ENCODE measurements around the gene VENTX.

VENTX gene

GRCh38 chr10:133286366-133286765 lies 48.7 kb downstream of the VENTX start:
- no peak for DNase-seq
- Histone ChIP-seq H3K27me3 (replicated peaks; ENCODE audit: control insufficient read depth, insufficient read depth, low read length, poor library complexity, severe bottlenecking) (no peaks in the 10 kb centered on the region), H3K4me1 (ENCODE audit: control insufficient read depth, insufficient read depth, low read length, poor library complexity, severe bottlenecking) (no peaks in the 10 kb centered on the region), H3K27ac (ENCODE audit: insufficient read depth, low read length, poor library complexity, severe bottlenecking) (no peak overlapping the region), H3K4me3 (ENCODE audit: insufficient read depth, low read depth, low read length, poor library complexity, severe bottlenecking) (no peak overlapping the region), H3K36me3 (ENCODE audit: control insufficient read depth, insufficient read depth, low read length) (peaks cover 79% of the 10 kb centered on the region), H3K9me3 (ENCODE audit: control insufficient read depth, low read length) (no peaks in the 10 kb centered on the region)

DNA sequence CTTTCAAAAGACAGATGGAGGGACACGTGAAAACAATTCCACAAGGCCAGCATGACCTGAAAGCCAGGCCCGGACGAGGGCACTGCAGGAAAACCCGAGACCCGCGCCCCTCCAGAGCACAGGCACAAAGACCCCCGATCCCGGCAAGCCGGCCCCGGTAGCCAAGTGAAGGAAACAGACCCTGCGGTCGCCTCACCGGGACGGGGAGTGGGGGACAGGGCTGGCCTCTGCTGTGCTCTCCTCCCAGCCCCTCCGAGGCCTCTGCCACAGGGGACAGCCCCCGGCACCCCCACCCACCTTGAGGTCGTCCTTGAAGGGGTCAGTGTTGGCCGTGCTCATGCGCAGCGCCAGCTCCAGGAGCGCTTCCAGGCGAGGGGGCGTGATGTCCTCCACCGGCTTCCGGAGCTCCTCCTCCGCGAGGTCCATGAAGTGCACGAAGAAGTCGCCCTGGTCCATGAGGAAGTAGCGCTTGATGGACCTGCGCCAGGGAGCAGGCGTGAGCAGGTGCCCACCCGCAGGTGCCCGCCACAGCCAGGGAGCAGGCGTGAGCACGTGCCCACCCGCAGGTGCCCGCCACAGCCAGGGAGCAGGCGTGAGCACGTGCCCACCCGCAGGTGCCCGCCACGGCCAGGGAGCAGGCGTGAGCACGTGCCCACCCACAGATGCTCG lies 50.3 kb downstream of the VENTX start:
- H3K27me3 ChIP-seq (replicated peaks; ENCODE audit: control insufficient read depth, insufficient read depth, low read length, poor library complexity, severe bottlenecking) = no peaks in the 10 kb centered on the region

DNA sequence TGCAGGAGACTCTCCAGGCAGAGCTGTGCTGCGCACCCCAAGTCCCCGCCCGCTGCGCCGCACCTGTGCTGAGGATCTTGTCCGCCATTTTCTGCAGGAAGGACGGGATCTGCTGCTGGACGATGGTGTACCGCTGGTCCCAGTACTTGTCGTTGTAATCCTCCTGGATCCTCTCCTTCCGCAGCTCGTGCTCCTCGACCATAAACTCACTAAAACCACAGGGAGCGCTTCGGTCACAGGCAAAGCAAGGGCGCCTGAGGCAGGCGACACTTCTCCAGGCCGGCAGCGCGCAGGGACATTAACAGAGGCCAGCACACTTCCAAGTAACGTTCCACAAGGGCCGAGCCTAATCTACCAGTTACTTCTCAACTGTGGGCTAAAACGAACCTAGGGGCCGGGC lies 52.1 kb downstream of the VENTX start:
- H3K4me1 ChIP-seq (ENCODE audit: control insufficient read depth, insufficient read depth, low read length, poor library complexity, severe bottlenecking) = no peaks in the 10 kb centered on the region
- no peak overlapping the region for H3K4me3 ChIP-seq (ENCODE audit: insufficient read depth, low read depth, low read length, poor library complexity, severe bottlenecking)
- no peak for DNase-seq
- no peaks in the 10 kb centered on the region for H3K27me3 ChIP-seq (replicated peaks; ENCODE audit: control insufficient read depth, insufficient read depth, low read length, poor library complexity, severe bottlenecking)
- H3K27ac ChIP-seq (ENCODE audit: insufficient read depth, low read length, poor library complexity, severe bottlenecking) = no peak overlapping the region
- peaks cover 73% of the 10 kb centered on the region for H3K36me3 ChIP-seq (ENCODE audit: control insufficient read depth, insufficient read depth, low read length)
- no peaks in the 10 kb centered on the region for H3K9me3 ChIP-seq (ENCODE audit: control insufficient read depth, low read length)

More for the DNA sequence above, 50.3 kb downstream of the VENTX start:
- Histone ChIP-seq H3K9me3 (ENCODE audit: control insufficient read depth, low read length) (no peaks in the 10 kb centered on the region), H3K4me3 (ENCODE audit: insufficient read depth, low read depth, low read length, poor library complexity, severe bottlenecking) (no peak overlapping the region), H3K4me1 (ENCODE audit: control insufficient read depth, insufficient read depth, low read length, poor library complexity, severe bottlenecking) (no peaks in the 10 kb centered on the region), H3K27ac (ENCODE audit: insufficient read depth, low read length, poor library complexity, severe bottlenecking) (no peak overlapping the region), H3K36me3 (ENCODE audit: control insufficient read depth, insufficient read depth, low read length) (peaks cover 73% of the 10 kb centered on the region)
- DNase-seq = no peak

All from effector memory CD4-positive, alpha-beta T cell (primary cell).